Vagina (tissue), 2 donors: ENCODE data around the gene RPL5.

Experiments
- POLR2A ChIP-seq, 2 donors: fragments of 450-650 bp; IDR thresholded peaks; one replicate each; pipeline ENCODE4 v1.6.1; 2017; ENCODE audit warnings: antibody characterized with exemption in 2 of 2, mild to moderate bottlenecking in 2 of 2, moderate library complexity in 2 of 2
- TF ChIP-seq, protein P1 (sequence below), 3 experiments: fragments of 450-650 bp in 2 of 3; fragments of 200-600 bp in 1 of 3; sonication (generic) in 1 of 3; IDR thresholded peaks; one replicate each; pipeline ENCODE4 v1.5.1; 2017 to 2019; ENCODE audit warnings: antibody characterized with exemption in 3 of 3, mild to moderate bottlenecking in 2 of 3, moderate library complexity in 2 of 3

DNA sequence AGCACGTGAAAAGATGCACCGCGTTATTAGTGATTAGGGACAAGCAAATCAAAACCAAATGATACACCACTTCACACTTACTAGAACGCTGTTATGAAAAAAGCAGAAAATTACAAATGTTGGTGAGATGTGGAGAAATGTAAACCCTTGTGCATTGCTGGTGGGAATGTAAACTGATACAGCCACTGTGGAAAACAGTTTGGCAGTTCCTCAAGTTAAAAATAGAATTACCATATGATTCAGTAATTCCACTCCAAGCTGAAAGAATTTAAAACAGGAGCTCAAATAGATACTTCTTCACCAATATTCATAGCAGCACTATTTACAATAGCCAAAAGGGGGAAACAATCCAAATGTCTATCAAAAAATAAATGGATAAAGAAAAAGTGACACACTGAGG is 36.7 kb upstream of the RPL5 start:
- TF ChIP-seq, protein P1, sequence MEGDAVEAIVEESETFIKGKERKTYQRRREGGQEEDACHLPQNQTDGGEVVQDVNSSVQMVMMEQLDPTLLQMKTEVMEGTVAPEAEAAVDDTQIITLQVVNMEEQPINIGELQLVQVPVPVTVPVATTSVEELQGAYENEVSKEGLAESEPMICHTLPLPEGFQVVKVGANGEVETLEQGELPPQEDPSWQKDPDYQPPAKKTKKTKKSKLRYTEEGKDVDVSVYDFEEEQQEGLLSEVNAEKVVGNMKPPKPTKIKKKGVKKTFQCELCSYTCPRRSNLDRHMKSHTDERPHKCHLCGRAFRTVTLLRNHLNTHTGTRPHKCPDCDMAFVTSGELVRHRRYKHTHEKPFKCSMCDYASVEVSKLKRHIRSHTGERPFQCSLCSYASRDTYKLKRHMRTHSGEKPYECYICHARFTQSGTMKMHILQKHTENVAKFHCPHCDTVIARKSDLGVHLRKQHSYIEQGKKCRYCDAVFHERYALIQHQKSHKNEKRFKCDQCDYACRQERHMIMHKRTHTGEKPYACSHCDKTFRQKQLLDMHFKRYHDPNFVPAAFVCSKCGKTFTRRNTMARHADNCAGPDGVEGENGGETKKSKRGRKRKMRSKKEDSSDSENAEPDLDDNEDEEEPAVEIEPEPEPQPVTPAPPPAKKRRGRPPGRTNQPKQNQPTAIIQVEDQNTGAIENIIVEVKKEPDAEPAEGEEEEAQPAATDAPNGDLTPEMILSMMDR (IDR thresholded peaks at IDR 0.05), result no peak
- TF ChIP-seq POLR2A (IDR thresholded peaks at IDR 0.05), result no peak
